ENCODE data around the gene RNF126.

DNA sequence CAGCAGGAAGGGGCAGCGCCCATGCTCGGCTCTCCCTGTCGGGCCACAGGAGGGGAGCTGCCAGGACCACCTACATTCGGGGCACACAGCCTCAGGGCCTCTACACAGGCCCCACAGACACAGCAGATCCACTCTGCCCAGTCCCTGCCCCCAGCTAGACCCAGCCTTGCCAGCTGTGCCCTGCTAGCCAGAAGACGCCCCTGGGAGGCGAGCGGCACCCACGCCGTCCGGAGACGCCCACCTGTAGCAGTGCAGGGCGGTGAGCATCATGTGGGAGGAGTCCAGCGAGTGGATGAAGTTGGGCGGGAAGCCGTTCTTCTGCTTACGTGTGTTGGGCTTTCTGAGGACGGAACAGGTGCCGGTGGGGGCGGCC lies 44.8 kb downstream of the RNF126 start:
- TF ChIP-seq, protein P1, sequence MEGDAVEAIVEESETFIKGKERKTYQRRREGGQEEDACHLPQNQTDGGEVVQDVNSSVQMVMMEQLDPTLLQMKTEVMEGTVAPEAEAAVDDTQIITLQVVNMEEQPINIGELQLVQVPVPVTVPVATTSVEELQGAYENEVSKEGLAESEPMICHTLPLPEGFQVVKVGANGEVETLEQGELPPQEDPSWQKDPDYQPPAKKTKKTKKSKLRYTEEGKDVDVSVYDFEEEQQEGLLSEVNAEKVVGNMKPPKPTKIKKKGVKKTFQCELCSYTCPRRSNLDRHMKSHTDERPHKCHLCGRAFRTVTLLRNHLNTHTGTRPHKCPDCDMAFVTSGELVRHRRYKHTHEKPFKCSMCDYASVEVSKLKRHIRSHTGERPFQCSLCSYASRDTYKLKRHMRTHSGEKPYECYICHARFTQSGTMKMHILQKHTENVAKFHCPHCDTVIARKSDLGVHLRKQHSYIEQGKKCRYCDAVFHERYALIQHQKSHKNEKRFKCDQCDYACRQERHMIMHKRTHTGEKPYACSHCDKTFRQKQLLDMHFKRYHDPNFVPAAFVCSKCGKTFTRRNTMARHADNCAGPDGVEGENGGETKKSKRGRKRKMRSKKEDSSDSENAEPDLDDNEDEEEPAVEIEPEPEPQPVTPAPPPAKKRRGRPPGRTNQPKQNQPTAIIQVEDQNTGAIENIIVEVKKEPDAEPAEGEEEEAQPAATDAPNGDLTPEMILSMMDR (IDR thresholded peaks at IDR 0.05; ENCODE audit: insufficient read depth, low read depth, low read length): no peak
- TF ChIP-seq EZH2 (IDR thresholded peaks at IDR 0.05; ENCODE audit: insufficient read depth, low read length): no peak

Measured in astrocyte (in vitro differentiated cells and primary cell).